EL (cell line): Measurements from ENCODE around the gene USHBP1.
A peak's percentile ranks its signal among the peaks of the same experiment; 100 is the strongest.
"Not testable (repeated sequence)": the region's sequence is repeated elsewhere in the genome, so short reads cannot be mapped to it uniquely, and the experiment has no call there.

Experiments
- DNase-seq: peaks from one replicate; pipeline ENCODE4 v3.0.0-alpha.2; 2016

USHBP1 gene

GRCh38 chr19:17294051-17294891, 29.7 kb upstream of the USHBP1 start:
- peak; percentile 34 for DNase-seq

- no peak for DNase-seq
Measured at GRCh38 chr19:17293605-17294004, 29.1 kb upstream of the USHBP1 start.

DNA sequence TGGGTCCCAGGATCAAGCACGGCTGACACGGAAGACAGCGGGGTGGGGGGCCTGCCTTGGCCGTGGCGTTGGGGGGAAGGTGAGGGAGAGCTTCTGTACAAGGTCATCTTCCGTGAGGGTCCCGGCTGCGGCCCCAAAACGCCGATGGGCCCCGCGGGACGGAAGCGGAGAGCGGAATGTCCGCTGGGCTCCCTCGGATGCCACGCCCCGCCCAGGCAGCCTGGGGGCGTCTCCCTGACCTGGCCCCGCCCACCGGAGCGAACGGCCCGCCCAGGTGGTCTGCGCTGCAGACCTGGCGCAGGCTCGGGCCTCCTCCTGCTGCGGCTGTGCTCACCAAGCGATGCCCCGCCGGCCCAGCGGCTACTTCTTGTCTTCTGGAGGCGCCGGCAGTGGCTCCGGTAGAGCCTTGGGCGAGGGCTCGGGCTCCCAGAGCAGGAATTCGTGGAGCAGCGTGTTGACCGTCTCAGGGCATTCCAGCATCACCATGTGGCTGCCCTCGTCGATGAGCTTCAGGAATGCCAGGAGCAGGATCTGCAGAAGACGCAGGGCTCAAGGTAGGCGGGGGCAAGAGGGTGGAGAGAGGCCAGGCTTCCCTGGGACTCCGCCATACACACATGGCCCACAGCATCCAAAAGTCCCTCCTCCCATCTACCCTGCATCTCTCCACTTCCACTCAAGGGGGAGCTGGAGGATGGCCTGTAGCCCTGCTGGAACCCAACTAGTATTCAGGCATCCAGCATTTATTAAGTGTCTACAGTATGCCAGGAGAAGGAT, 27.9 kb upstream of the USHBP1 start:
- peak; percentile 93 for DNase-seq

- peak; percentile 84 for DNase-seq
Measured at GRCh38 chr19:17289489-17289888, 24.9 kb upstream of the USHBP1 start.

DNA sequence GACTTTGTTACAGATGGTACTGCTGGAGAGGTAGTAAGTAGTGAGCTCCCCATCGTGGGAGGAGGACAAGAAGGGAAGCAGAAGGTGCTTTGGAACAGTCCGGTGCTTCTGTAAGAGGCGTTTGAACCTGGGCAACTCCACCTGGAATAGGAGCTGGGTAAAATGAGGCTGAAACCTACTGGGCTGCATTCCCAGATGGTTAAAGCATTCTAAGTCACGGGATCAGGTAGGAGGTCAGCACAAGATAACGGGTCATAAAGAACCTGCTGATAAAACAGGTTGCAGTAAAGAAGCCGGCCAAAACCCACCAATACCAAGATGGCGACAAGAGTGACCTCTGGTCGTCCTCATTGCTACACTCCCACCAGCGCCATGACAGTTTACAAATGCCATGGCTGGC, 22.2 kb upstream of the USHBP1 start:
- DNase-seq = no peak

- DNase-seq = no peak
Measured at GRCh38 chr19:17286263-17286662, 21.7 kb upstream of the USHBP1 start.

- DNase-seq = no peak
Measured at GRCh38 chr19:17285415-17286135, 21.0 kb upstream of the USHBP1 start.

DNA sequence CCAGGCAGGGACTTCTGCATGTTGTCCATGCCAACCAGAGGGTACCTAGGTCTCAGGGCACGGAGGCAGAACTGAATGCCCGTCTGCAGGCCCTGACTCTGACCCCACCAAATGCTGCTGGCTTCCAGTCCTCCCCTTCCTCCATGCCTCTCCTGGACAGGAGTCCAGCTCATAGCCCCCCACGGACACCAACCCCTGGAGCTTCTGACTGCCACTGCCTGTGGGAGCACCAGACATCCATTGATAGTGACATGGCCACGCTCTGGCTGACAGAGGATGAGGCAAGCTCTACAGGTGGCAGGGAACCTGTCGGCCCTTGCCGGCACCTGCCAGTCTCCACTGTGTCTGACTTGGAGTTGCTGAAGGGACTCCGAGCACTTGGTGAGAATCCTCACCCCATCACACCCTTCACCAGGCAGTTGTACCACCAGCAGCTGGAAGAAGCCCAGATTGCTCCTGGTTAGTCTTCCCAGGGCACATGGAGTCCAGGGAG, 19.0 kb upstream of the USHBP1 start:
- no peak for DNase-seq

DNA sequence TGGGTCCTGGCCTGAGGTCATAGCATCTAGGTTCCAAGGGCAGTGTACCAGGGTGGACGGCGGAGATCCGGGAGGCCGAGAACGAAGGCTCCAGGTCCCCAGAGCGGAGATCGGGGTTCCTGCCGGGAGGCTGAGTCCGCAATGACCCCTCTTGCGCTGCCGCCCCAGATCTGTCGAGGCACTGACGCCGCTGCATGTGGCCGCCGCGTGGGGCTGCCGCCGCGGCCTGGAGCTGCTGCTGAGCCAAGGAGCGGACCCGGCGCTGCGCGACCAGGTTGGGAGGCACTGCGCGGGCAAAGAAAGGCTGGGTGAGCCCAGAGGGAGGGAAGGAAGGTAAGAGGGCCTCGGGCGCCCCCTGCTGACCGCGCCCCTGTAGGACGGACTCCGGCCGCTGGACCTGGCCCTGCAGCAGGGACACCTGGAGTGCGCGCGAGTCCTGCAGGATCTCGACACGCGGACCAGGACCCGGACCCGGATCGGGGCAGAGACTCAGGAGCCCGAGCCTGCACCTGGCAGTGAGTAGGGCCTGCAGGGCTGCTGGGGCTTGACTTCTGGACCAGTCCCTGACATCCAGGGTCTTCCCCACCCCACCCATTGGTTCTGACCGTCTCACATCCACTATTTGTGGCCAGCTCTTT, 18.1 kb upstream of the USHBP1 start:
- DNase-seq = peak; percentile 84

DNA sequence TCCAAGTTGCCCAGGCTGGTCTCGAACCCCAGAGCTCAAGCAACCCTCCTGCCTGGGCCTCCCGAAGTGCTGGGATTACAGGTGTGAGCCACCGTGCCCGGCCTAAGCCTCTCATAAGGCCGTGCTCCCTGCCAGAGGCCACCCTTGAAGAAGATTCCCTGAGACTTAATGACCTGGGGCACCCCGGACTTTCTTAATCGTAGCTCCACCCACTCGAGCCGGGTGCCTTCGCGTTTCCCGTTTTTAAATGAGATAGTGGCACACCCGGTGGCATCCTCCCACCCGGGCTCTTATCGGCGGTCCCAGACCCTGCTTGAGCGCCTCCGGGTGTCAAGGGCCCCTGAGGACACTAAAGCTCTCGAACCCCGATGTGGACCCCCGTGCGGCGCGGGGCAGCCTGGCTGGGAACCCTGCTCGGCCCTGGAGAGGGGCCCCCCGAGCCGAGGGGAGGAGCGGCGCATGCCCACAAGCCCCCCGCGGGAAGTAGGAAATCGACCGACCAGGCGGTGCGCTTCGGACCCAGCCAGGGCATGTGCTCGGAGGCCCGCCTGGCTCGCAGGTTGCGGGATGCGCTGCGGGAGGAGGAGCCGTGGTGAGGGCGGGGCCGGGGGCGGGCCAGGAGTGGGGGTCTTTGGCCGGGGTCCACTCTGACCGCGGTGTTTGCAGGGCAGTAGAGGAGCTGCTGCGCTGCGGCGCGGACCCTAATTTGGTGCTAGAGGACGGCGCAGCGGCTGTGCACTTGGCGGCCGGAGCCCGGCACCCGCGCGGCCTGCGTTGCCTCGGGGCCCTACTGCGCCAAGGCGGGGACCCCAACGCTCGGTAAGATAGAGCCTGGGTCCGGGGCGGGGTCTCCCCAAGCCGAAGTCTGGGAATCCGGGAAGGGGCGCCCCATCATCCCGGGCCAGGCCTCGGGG, 17.1 kb upstream of the USHBP1 start, which contains the start of gene ANKLE1:
Gene ANKLE1 (plus strand): TSS at position 511 of the 914 bp plus-strand sequence. CDS start 20 bp downstream, at position 531.
- peak; percentile 29 for DNase-seq

- DNase-seq = no peak
Measured at GRCh38 chr19:17279436-17279835, 14.9 kb upstream of the USHBP1 start.

DNA sequence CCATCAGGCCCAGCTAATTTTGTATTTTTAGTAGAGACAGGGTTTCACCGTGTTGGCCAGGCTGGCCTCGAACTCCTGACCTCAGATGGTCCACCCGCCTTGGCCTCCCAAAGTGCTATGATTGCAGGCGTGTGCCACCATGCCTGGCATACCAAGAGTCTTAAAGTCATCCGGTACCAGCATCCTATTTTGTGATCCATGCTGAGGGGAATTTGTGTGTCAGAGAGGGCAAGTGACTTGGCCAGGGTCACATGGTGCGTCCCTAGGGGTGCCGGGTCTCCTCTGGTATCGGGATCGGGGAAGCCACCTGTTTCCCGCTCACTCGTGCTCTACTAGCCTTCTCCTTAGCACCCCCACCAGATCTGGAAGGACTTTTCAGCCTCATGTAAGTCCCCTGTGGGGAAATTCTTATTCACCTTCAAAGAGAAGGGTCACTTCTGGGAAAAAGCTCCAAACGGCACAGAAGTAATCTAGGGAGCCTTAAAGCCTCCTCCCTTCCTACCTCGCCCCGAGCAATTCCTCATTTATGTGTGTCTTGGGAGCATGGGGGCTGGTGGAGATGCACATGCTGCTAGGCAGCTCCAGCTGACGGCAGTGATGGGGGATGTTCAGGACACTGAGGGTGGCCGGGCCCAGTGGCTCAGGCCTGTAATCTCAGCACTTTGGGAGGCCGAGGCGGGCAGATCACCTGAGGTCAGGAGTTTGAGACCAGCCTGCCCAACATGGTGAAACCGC, 11.1 kb upstream of the USHBP1 start:
- no peak for DNase-seq

DNA sequence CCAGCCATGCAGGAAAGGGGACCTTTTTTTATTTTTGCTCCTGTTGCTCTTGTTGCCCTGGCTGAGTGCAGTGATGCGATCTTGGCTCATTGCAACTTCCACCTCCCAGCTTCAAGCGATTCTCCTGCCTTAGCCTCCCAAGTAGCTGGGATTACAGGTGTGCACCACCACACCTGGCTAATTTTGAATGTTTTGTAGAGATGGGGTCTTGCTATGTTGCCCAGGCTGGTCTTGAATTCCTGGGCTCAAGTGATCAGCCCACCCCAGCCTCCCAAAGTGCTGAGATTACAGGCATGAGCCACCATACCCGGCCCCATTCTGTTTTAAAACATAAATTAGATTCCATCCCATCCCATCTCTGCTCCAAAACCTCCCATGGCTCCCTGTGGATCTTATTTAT, 10.3 kb upstream of the USHBP1 start:
- DNase-seq = not testable (repeated sequence)

- no peak for DNase-seq
Measured at GRCh38 chr19:17268754-17269153, 4.2 kb upstream of the USHBP1 start.

DNA sequence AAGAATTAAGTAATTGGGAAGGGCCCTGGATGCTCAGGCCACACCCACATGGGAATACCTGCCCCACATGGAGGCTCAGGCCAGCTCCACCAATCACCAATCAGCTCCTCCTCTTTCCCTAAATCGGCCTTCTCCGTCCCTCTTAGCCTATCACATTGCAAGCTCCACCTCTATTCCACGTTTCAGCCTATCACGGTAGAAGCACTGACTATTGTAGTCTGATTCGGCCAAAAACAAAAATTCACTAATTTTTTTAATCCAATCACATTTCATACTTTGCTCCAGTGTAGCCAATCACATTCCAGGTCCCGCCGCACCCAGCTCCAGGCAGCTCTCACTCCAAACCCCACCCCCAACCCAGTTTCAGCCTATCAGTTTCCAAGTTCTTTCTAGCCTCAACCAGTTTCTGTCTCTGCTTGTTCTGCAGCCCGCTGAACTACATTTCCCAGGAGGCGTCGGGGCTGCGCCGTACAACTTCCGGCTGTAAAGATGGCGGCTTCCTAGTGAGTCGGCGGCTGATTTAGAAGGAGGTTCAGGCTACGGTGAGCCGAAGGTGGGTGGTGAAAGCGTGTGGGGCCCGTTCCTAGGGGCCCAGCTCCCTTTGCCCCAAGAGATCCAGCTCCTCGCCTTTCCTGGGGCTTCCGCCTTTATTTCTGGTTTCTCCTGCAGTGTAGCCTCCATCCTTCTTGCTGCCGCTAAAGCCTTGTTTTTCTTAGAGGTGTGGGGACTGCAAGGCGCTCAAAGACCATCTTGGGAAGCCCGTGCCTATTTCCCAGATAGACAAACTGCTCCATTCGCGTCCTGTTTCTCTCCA, 2.6 kb upstream of the USHBP1 start, which contains the start of gene BABAM1:
Gene BABAM1 (plus strand): TSS at position 469 of the 814 bp plus-strand sequence. CDS start 1,364 bp downstream, outside the sequence.
- DNase-seq = peak; percentile 99

DNA sequence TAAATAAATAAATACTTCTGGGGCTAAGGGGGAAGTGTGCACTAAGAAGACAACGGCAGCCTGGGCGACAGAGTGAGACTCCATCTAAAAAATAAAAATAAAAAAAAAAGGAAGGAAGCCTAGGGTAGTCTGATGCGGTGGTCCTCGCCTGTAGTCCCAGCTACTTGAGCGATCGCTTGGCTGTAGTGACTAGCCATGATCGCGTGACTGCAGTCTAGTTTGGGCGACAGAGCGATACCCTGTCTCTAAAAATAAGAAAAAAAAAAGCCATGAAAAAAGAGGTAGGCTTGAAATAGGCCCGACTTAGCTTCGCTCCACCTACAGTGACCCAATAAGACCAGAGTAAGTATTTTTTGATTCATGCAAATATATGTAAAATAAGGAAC, 2.0 kb upstream of the USHBP1 start:
- no peak for DNase-seq

GRCh38 chr19:17266026-17266425, 1.5 kb upstream of the USHBP1 start:
- no peak for DNase-seq

DNA sequence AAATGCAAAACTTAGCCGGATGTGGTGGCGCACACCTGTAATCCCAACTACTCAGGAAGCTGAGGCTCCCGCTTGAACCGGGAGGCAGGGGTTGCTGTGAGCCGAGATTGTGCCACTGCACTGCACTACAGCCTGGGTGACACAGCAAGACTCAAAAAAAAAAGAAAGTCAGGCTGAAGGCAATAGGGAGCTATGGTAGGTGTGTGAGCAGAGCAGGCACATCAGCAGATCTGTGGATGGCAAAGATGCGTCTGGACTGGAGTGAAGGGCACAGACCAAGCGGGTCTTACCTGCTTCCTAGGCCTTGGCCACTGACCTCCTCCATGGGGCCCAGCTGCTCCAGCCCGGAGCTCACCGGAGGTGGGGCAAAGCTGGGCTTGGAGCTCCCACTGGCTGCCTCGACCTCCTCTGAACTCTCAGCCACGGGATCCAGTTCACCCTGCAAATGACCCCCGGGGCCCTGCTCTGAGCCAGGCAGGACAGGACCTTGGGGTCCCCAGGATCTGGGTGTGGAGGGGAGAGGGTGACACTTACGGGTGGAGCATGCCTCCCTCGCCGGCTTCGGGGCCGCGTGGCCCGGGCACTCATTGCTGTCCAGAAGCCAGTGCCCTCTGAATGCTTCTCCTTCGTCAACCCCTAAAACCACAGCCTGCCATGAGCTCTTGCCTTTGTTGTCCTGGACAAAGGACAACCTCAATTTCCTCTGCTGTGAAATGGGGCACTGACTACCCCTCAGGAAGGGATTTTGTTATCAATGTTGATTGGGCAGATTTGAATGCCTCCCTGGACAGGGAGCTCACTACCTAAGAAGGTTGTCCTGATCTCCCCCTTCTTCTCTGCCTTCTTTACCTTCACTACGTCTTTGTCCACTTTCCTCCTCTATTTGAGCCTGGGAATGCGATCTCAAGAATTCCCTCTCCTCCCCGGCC, 569 bp downstream of the USHBP1 start:
- DNase-seq = no peak

DNA sequence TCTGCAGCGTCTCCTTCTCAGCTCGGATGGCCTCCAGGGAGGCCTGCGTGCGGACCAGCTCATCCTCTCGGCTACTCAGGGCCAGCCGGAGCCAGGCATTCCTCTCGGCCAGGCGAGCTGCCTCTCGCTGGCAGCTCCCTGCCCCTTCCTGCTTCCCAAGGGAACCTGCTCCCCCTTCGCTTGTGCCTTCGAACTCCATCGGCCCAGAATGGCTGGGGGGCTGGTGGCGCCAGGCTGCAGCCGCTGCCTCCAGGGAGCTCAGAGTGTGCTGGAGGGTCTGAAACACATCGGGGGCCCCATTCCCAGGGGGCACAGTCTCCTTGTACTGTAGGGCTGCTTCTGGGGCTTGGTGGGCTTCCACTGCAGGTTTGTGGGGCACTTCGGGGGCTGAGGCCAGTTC, 2.0 kb downstream of the USHBP1 start:
- no peak for DNase-seq
